PC-9 (cell line): ENCODE measurements around the gene MXD1.

Experiments used
- EZH2 ChIP-seq: fragments of 200-600 bp; sonication (generic); IDR thresholded peaks from 2 replicates; pipeline ENCODE4 v1.8.0; 2017; ENCODE audit warnings: antibody characterized with exemption, low read depth
- TF ChIP-seq, protein P1 (sequence below): fragments of 200-600 bp; sonication (generic); conservative IDR thresholded peaks from 2 replicates; pipeline ENCODE4 v1.6.1; 2017; ENCODE audit warnings: mixed run types, antibody characterized with exemption, mild to moderate bottlenecking, moderate library complexity

- TF ChIP-seq, protein P1, sequence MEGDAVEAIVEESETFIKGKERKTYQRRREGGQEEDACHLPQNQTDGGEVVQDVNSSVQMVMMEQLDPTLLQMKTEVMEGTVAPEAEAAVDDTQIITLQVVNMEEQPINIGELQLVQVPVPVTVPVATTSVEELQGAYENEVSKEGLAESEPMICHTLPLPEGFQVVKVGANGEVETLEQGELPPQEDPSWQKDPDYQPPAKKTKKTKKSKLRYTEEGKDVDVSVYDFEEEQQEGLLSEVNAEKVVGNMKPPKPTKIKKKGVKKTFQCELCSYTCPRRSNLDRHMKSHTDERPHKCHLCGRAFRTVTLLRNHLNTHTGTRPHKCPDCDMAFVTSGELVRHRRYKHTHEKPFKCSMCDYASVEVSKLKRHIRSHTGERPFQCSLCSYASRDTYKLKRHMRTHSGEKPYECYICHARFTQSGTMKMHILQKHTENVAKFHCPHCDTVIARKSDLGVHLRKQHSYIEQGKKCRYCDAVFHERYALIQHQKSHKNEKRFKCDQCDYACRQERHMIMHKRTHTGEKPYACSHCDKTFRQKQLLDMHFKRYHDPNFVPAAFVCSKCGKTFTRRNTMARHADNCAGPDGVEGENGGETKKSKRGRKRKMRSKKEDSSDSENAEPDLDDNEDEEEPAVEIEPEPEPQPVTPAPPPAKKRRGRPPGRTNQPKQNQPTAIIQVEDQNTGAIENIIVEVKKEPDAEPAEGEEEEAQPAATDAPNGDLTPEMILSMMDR: no peak
- TF ChIP-seq EZH2: no peak
These were observed 58.4 kb downstream of the MXD1 start for GRCh38 chr2:69973335-69973735.
